Measurements from ENCODE around the gene ZNF134.

Gene ZNF134

DNA sequence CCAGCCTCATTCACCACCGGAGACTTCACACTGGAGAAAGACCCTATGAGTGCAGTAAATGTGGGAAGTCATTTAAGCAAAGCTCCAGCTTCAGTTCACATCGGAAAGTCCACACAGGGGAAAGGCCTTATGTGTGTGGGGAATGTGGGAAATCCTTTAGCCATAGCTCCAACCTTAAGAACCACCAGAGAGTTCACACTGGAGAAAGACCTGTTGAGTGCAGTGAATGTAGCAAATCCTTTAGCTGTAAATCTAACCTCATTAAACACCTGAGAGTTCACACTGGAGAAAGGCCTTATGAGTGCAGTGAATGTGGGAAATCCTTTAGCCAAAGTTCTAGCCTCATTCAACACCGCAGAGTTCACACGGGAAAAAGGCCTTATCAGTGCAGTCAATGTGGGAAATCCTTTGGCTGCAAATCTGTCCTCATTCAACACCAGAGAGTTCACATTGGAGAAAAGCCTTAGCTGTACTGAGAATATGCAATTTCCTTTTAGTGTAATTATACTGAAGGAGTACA, 27.7 kb downstream of the ZNF134 start:
- no peak for DNase-seq

DNA sequence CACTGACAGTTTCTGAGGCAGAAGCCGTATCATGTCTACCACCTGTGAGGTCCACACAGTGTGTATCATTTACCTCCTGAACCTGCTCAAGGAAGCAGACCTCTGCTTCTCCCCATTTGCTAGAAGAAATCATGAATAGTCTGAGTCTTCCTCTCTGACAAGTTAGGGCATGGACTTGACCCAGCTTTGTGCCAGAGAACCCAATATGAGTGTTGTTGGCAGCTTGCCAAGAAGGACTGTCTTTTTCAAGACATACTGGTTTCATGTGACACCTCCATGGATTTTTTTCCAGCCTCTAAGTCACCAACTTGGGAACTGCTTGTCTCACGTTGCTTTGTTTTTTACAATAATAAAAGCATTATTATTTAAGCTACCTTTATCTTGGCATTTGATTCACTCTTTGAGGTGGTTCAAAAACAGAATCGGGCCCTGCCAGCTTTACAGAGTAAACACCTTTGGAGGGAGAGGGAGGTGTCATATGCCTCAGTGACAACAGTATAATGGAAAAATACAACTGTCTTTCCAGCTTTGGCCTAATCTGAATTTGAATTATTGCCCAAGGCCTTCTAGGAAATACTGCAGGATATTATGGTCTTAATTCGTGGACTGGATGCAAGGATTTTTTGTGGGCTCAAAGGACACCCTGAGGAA, 28.5 kb downstream of the ZNF134 start:
- no peak for DNase-seq

GRCh38 chr19:57643734-57644133, 29.7 kb downstream of the ZNF134 start:
- DNase-seq: no peak

- no peak for DNase-seq
These were observed 34.4 kb downstream of the ZNF134 start for GRCh38 chr19:57648331-57649003.

- no peak for DNase-seq
These were observed 37.6 kb downstream of the ZNF134 start for GRCh38 chr19:57651654-57651996.

- DNase-seq: no peak
These were observed 39.6 kb downstream of the ZNF134 start for GRCh38 chr19:57653689-57654088.

DNA sequence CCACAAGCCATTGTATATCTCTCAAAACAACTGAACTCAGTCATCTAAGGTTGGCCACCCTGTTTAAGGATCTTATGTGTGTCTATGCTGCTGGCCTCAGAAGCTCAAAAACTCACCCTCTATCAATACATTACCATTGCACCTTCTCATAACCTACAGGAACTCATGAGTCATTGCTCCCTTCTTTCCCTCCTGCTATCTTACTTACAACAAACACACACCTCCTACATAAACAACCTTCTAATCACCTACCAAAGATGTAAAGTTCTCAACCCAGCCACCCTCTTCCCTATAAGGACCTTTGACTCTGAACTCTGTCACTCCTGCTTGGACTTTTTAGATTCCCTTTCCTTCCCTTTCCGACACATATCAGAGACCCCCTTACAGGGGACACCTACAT, 41.4 kb downstream of the ZNF134 start:
- no peak for DNase-seq

GRCh38 chr19:57656346-57656745, 42.3 kb downstream of the ZNF134 start:
- no peak for DNase-seq

GRCh38 chr19:57664269-57665127, 50.5 kb downstream of the ZNF134 start:
- no peak for DNase-seq

DNA sequence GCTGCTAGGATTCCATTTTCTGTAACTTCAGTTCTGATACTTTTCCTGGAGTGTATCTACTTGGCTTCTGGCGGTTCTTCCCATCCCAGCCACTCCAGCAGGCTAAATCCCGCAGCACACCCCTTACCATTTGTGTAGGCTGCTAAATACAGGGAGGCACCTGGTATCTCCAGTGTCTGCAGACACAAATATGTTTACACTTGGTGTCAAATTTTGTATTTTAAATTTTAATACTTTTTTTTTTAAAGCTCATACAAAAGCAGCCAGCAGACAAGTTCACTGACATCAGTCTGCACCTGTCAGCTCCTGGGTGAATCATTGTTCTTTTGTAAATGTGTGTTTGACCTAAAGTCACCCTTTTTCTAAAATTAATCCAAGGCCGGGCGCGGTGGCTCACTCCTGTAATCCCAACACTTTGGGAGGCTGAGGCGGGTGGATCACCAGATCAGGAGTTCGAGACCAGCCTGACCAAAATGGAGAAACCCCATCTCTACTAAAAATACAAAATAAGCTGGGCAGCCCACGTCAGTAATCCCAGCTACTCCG, 51.3 kb downstream of the ZNF134 start:
- no peak for DNase-seq

DNA sequence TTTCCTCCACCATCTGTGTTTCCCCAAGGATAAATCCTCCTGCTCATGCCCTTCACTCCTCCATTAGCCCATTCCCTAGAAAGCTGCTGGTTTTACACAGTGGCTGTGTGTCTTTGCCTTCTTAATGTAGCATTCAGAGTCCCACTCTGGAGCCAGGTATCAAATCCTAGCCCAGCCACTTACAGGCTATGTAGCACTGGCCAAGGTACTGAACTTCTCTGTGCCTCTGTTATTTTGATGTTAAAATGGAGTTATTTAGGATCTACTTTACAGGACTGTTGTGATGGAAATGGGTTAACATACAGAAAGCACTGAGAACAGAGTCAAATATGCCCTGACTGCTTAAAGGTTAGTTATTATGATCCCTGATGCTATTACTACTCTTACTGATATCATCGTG, 53.2 kb downstream of the ZNF134 start:
- DNase-seq: no peak

DNA sequence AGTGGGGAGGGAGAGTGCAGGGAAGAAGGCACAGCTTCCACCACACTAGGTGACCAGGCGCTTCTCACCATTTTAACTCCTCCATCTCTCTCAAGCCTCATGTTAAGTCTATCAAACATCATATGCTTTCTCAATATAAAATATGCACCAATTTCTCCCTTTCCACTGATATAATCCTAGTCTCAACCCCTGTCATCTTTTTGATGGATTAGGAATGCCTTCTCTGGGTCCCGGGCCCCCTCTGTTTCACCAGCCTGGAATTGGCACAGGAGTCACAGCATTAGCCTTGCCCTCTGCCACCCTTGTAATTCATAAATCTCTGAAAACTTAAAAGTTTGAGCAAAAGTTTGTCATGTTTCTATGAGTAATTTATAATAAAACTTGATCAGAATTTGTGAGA, 54.6 kb downstream of the ZNF134 start, which contains the start of gene ZSCAN4:
Gene ZSCAN4 (plus strand): TSS at position 301 of the 400 bp plus-strand sequence. CDS start 7,211 bp downstream, outside the sequence.
- DNase-seq: no peak

GRCh38 chr19:57671124-57671895, 57.3 kb downstream of the ZNF134 start:
- no peak for DNase-seq

- DNase-seq: no peak
These were observed 58.4 kb downstream of the ZNF134 start for GRCh38 chr19:57672466-57672865.
